K562 (cell line): ENCODE measurements around the gene FAM120B. TPM values are rescaled to one million over a fixed set of nuclear protein-coding genes. Genes with fewer than 3 reads are reported as not detected.
A peak's percentile ranks its signal among the peaks of the same experiment; 100 is the strongest.

Experiments
- ATAC-seq: fragments of 200-7000 bp; cut with Tn5 transposase; 3 replicates; pipeline ENCODE4 v1.9.1; 2020; ENCODE audit warnings: moderate library complexity
- BruUV-seq: library from RNA; stranded (reverse); fragments of 400-500 nt; replicated peaks from 2 replicates; lab custom pipeline; 2021; lab: Mats Ljungman, UMichigan
- CTCF ChIA-PET: fragments of 300-600 bp; formaldehyde crosslinking; extraction: SDS; loops from one replicate; lab custom pipeline; 2021; ENCODE audit warnings: low intra/inter-chr PET ratio; lab: Yijun Ruan, JAX
- POLR2A ChIA-PET: fragments of 300-600, 350-650 bp; sonication (Branson Sonifier 250); formaldehyde crosslinking; extraction: SDS; loops from one replicate; lab custom pipeline; 2021; ENCODE audit warnings: antibody characterized with exemption, inconsistent platforms; lab: Yijun Ruan, JAX
- DNase-seq, 4 experiments: peaks; one replicate each; pipeline versions ENCODE4 v3.0.0 to v3.0.0-alpha.2; 2011 to 2018; ENCODE audit warnings: low spot score in 3 of 4, mixed read lengths in 3 of 4; ENCODE audit errors: extremely low read depth in 1 of 4
- FAIRE-seq: peaks from 2 replicates; lab custom pipeline; 2011; peaks lifted over from hg19 to GRCh38; lab: Jason Lieb, UNC
- H2AFZ ChIP-seq: 2 replicates; pipeline ENCODE4 v1.6.0; 2011; ENCODE audit warnings: low read depth, low read length, control low read depth, inconsistent platforms
- H3K27ac ChIP-seq: fragments of 200-600 bp; 3 replicates; pipeline ENCODE4 v1.8.0; 2011; ENCODE audit warnings: low read depth, mild to moderate bottlenecking, control low read depth, inconsistent platforms, low read length, moderate library complexity, mixed read lengths; ENCODE audit errors: extremely low read depth
- H3K27me3 ChIP-seq, 2 experiments: fragments of 300-600 bp in 1 of 2; 2 replicates in 1 of 2; 3 replicates in 1 of 2; pipeline versions ENCODE4 v1.6.0 to v1.8.0; 2011; ENCODE audit warnings: inconsistent platforms in 2 of 2, low read length in 2 of 2, mild to moderate bottlenecking in 1 of 2, mixed read lengths in 1 of 2, moderate library complexity in 1 of 2; ENCODE audit not compliant: control insufficient read depth in 2 of 2, insufficient read depth in 2 of 2
- H3K36me3 ChIP-seq: fragments of 300-600 bp; 3 replicates; pipeline ENCODE4 v1.8.0; 2011; ENCODE audit warnings: mild to moderate bottlenecking, low read length, inconsistent platforms; ENCODE audit not compliant: control insufficient read depth, insufficient read depth
- H3K4me1 ChIP-seq, 2 experiments: fragments of 200-600 bp in 1 of 2; replicated peaks in 1 of 2; 2 replicates in 1 of 2; 3 replicates in 1 of 2; pipeline versions ENCODE4 v1.5.1 to v1.8.0; 2011; ENCODE audit warnings: inconsistent platforms in 2 of 2, low read length in 2 of 2, mild to moderate bottlenecking in 1 of 2, mixed read lengths in 1 of 2, moderate library complexity in 1 of 2; ENCODE audit not compliant: control insufficient read depth in 2 of 2, insufficient read depth in 2 of 2
- H3K4me2 ChIP-seq: 2 replicates; pipeline ENCODE4 v1.6.1; 2011; ENCODE audit warnings: low read length, control low read depth, inconsistent platforms, mixed read lengths; ENCODE audit not compliant: insufficient read depth
- H3K4me3 ChIP-seq: fragments of 200-600 bp; sonication (generic), shearing (Covaris generic); 2 replicates; pipeline ENCODE4 v1.5.1; 2016; ENCODE audit warnings: control low read depth, inconsistent platforms
- H3K79me2 ChIP-seq: fragments of 200-600 bp; 3 replicates; pipeline ENCODE4 v1.8.0; 2011; ENCODE audit warnings: low read length, inconsistent platforms; ENCODE audit not compliant: control insufficient read depth, insufficient read depth
- H3K9ac ChIP-seq, 2 experiments: 2 replicates each; pipeline versions ENCODE4 v1.6.0 to v1.6.1; 2011; ENCODE audit warnings: low read depth in 2 of 2, low read length in 2 of 2, control low read depth in 1 of 2, inconsistent platforms in 1 of 2, mild to moderate bottlenecking in 1 of 2, mixed read lengths in 1 of 2; ENCODE audit not compliant: insufficient read depth in 1 of 2
- H3K9me1 ChIP-seq: one replicate; pipeline ENCODE4 v1.6.0; 2011; ENCODE audit warnings: inconsistent platforms, mild to moderate bottlenecking, low read length, moderate library complexity; ENCODE audit not compliant: control insufficient read depth, insufficient read depth
- H3K9me3 ChIP-seq: replicated peaks from 2 replicates; pipeline ENCODE4 v1.5.1; 2011; ENCODE audit warnings: low read depth, low read length, inconsistent platforms; ENCODE audit not compliant: control insufficient read depth, insufficient read depth
- H4K20me1 ChIP-seq: replicated peaks from 2 replicates; pipeline ENCODE4 v1.6.1; 2011; ENCODE audit warnings: low read length, inconsistent platforms, mixed read lengths; ENCODE audit not compliant: control insufficient read depth, insufficient read depth
- CBFA2T3 ChIP-seq: fragments of 450-650 bp; IDR thresholded peaks from 2 replicates; pipeline ENCODE4 v1.6.1; 2017
- FOSL1 ChIP-seq: fragments of 200-800 bp; sonication (Bioruptor generic); conservative IDR thresholded peaks from 2 replicates; pipeline ENCODE4 v1.6.1; 2016; ENCODE audit warnings: missing genetic modification characterization, missing compliant biosample characterization
- KLF16 ChIP-seq: IDR thresholded peaks from 2 replicates; pipeline ENCODE4 v1.6.1; 2016; ENCODE audit warnings: antibody characterized with exemption
- PBX2 ChIP-seq, 2 experiments: IDR thresholded peaks in 1 of 2; conservative IDR thresholded peaks in 1 of 2; 2 replicates each; pipeline ENCODE4 v1.6.1; 2016; ENCODE audit warnings: low read depth in 2 of 2, mild to moderate bottlenecking in 1 of 2, missing compliant biosample characterization in 1 of 2, missing genetic modification characterization in 1 of 2, moderate library complexity in 1 of 2
- PKNOX1 ChIP-seq: fragments of 450-650 bp; IDR thresholded peaks from 2 replicates; pipeline ENCODE4 v1.6.1; 2016
- POLR2A ChIP-seq: fragments of 450-650 bp; conservative IDR thresholded peaks from 2 replicates; pipeline ENCODE4 v1.6.1; 2016
- RCOR1 ChIP-seq, 2 experiments: IDR thresholded peaks; 2 replicates each; pipeline ENCODE4 v1.6.1; 2012; ENCODE audit warnings: low read depth in 2 of 2, low read length in 2 of 2, borderline replicate concordance in 1 of 2, improper control_type of control experiment in 1 of 2
- RFX1 ChIP-seq: fragments of 450-650 bp; IDR thresholded peaks from 2 replicates; pipeline ENCODE4 v1.6.1; 2016; ENCODE audit warnings: mild to moderate bottlenecking, moderate library complexity
- TRIM24 ChIP-seq, 2 experiments: fragments of 450-650 bp; IDR thresholded peaks; 2 replicates each; pipeline ENCODE4 v1.6.1; 2016
- ZNF12 ChIP-seq: sonication (generic); formaldehyde crosslinking; IDR thresholded peaks from 2 replicates; pipeline ENCODE4 v1.4.0; 2020; ENCODE audit warnings: mild to moderate bottlenecking, missing genetic modification reagents
- WGBS: fragments of 100-300 bp; shearing (Covaris generic); methylation state at CpG from one replicate; pipeline ENCODE4 v1.1.6; 2016; ENCODE audit warnings: low coverage, mixed read lengths; ENCODE audit not compliant: insufficient coverage; ENCODE audit errors: missing lambda C conversion rate; 5-methylcytosine and 5-hydroxymethylcytosine counted together
- in situ Hi-C: fragments of 300-500 bp; cut with MboI; formaldehyde crosslinking; loops from 4 replicates; pipeline ENCODE4 v1.15.0; 2018; ENCODE audit warnings: inconsistent platforms, mixed read lengths
- intact Hi-C: fragments of 100-400 bp; cut with micrococcal nuclease; formaldehyde crosslinking; loops from 2 replicates; pipeline ENCODE4 v1.14.2; 2022
- polyA plus RNA-seq, 8 experiments: library from polyadenylated mRNA; depleted of rRNA in 4 of 8; stranded (reverse) in 5 of 8; unstranded in 3 of 8; fragments of >200 nt; fragmentation: Nextera tagmentation in 2 of 8; fragmentation: Illumina TruSeq in 1 of 8; extraction: Ambion mirVana in 2 of 8; extraction: Trizol in 1 of 8; gene quantifications; 2 replicates each; pipeline versions ENCODE4 v1.2.1 to v1.2.3, GENCODE V29; 2011 to 2014; ENCODE audit warnings: inconsistent platforms in 1 of 8, missing spikeins in 1 of 8
- total RNA-seq, 7 experiments: library from RNA; depleted of rRNA in 6 of 7; stranded (reverse); fragments of >200 nt in 6 of 7; fragmentation: Illumina TruSeq in 2 of 7; extraction: Trizol in 2 of 7; gene quantifications; 2 replicates each; pipeline versions ENCODE4 v1.2.1 to v1.2.3, GENCODE V29; 2011 to 2021; ENCODE audit warnings: low replicate concordance in 1 of 7
- TF ChIP-seq, protein P1 (sequence below): sonication (generic); formaldehyde crosslinking; IDR thresholded peaks from 2 replicates; pipeline ENCODE4 v1.8.0; 2022; ENCODE audit warnings: missing genetic modification reagents, mild to moderate bottlenecking, moderate library complexity, borderline replicate concordance

FAM120B gene
- total and polyA plus RNA-seq, 9 of the 15 experiments (the other 6 are each of a cell fraction or from before 2014, with no cell fraction given): 3.5 to 22.6 (median 14.7) TPM

DNA sequence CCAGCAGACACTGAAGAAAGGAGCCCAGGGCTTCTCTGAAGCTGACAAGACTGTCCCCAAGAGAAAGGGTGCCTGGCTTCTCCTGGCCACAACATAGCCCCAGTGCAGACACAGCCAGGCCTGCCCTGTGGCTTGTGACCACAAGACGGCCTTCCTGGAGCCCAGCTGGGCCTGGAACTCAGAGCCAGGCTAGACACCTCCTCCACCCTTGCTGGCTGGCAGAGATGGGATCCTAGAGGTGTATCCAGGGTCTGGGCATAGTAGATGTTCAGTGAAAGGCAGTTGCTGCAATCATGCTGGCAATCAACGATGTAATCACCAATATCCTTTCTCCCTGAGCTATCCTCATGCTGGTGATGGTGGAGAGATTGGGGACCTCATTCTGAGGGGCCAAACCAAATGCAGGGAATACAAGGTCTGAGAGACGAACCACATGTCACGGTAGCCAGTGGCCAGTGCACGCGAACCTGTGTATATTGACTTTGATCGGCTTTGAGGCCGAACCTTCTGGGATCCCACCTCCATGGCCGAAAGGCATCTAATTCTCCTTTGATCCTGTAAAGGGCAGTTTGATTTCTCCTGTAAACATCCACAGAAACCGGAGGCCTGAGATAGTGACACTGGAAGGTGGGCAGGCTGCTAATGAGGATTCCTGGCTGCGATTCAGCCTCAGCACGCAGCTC lies 131.3 kb downstream of the FAM120B start (continued):
- TF ChIP-seq ZNF12 (CRISPR knock-in tag) (no peak), POLR2A (no peak), KLF16 (no peak)

DNA sequence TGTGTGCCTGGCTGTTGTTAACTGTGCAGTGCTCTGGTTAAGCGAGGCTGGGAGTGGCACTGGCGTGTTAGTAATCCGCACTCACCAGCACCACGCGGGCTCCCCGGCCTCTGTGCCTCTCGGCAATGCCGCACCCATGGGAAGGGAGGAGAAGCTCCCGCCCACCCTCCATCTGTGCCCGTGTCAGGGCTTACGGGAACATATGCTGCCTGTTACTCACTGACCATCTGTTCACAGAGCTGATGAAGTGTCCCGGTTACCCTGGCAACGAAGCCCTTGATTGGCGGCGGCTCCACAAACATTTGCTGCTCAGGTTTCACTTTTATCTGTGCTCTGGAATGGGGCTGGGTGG lies 131.8 kb downstream of the FAM120B start:
- H2AFZ ChIP-seq: no peak overlapping the region
- H3K4me2 ChIP-seq: no peak overlapping the region
- BruUV-seq: no TSS peak

More for the DNA sequence above, 131.8 kb downstream of the FAM120B start:
- WGBS: 3% methylated on average over 15 of the region's 15 CpGs
- FAIRE-seq (peak; percentile 62), DNase-seq (peak; percentile 60 to 75 (median 66)), ATAC-seq (peak; percentile 71)
- TF ChIP-seq PKNOX1 (peak; percentile 95), FOSL1 (tag) (peak; percentile 27; the same call in 1 of the 2 replicates), TRIM24 (IDR thresholded peaks at IDR 0.05) (no peak), PBX2 (CRISPR knock-in tag; IDR thresholded peaks at IDR 0.05; ENCODE audit: low read depth) (peak; percentile 59), PBX2 (tag; conservative IDR thresholded peaks at IDR 0.05; ENCODE audit: low read depth) (peak; percentile 83), RCOR1 (IDR thresholded peaks at IDR 0.05; ENCODE audit: borderline replicate concordance in 1 of 2, low read depth in 2 of 2, low read length in 2 of 2) (peak in 1 of 2 experiments; percentile 27; a peak in 1 of 4 replicates), ZNF12 (CRISPR knock-in tag) (no peak), CBFA2T3 (peak; percentile 18; the same call in 1 of the 2 replicates), RFX1 (peak; percentile 88)
- TF ChIP-seq, protein P1, sequence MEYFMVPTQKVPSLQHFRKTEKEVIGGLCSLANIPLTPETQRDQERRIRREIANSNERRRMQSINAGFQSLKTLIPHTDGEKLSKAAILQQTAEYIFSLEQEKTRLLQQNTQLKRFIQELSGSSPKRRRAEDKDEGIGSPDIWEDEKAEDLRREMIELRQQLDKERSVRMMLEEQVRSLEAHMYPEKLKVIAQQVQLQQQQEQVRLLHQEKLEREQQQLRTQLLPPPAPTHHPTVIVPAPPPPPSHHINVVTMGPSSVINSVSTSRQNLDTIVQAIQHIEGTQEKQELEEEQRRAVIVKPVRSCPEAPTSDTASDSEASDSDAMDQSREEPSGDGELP: peak; percentile 80; the same call in 1 of the 2 replicates
- Histone ChIP-seq H3K9me1 (no peaks in the 10 kb centered on the region), H3K4me1 (peaks cover 0 to 11% of the 10 kb centered on the region in 2 experiments; a peak in 2 of 5 replicates), H3K36me3 (no peaks in the 10 kb centered on the region), H3K4me3 (no peak overlapping the region), H3K9me3 (no peaks in the 10 kb centered on the region), H3K9ac (no peak overlapping the region), H3K79me2 (no peaks in the 10 kb centered on the region), H3K27ac (no peak overlapping the region), H4K20me1 (no peaks in the 10 kb centered on the region; the same call in 1 of the 2 replicates), H3K27me3 (peaks cover 54 to 79% of the 10 kb centered on the region in 2 experiments)
- ChIA-PET CTCF (no interaction called here), POLR2A (interaction anchor here (0.8 to 2.6 kb wide), 5 partner anchors 8 to 21 kb away, joined by 3 to 12 read pairs (median 5); no protein-coding TSS in a partner anchor)
- in situ Hi-C loops (no loop called here), intact Hi-C loops (loop anchor here (5.0 kb wide), 1 partner anchor 79 kb away; no protein-coding TSS in a partner anchor)
